T47D (cell line): Measurements from ENCODE around the gene LYPD3.

ENCODE experiments used
- DNase-seq, 2 experiments: peaks; one replicate each; pipeline versions ENCODE4 v3.0.0 to v3.0.0-alpha.2; 2011 to 2012; ENCODE audit warnings: low read depth in 1 of 2, low spot score in 1 of 2
- JUND ChIP-seq: IDR thresholded peaks from 2 replicates; pipeline ENCODE4 v1.6.1; 2012; ENCODE audit warnings: low read depth
- in situ Hi-C: cut with HindIII; loops from 2 replicates; pipeline ENCODE4 v1.10.0; 2016; ENCODE audit warnings: low sequenced_read_pairs, low pct_unique_long_range_greater_than_20kb

The LYPD3 gene

GRCh38 chr19:43430976-43431375, 34.4 kb downstream of the LYPD3 start:
- in situ Hi-C loops = no loop called here
- no peak for DNase-seq
- TF ChIP-seq JUND = no peak

DNA sequence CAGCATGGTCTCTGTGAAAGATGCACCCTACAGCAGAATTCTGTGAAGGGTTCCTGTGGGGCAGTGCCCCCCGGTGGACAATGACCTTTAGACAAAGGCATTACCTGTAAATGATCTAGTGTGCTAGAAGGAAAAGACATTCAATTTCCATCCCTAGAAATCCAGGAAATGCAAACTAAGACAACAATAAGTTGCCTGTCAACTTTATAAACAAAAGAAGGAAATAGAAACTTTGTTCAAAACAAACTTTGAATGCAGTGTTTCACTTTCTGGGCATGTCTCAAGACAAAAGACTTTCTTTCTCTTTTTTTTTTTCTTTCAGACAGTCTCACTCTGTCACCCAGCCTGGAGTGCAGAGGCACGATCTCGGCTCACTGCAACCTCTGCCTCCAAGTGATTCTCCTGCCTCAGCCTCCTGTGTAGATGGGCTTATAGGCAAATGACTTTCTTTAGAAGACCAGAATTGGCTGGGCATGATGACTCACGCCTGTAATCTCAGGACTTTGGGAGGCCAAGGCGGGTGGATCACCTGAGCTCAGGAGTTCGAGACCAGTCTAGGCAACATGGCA, 35.2 kb downstream of the LYPD3 start:
- in situ Hi-C loops = no loop called here
- TF ChIP-seq JUND = no peak
- no peak for DNase-seq

DNA sequence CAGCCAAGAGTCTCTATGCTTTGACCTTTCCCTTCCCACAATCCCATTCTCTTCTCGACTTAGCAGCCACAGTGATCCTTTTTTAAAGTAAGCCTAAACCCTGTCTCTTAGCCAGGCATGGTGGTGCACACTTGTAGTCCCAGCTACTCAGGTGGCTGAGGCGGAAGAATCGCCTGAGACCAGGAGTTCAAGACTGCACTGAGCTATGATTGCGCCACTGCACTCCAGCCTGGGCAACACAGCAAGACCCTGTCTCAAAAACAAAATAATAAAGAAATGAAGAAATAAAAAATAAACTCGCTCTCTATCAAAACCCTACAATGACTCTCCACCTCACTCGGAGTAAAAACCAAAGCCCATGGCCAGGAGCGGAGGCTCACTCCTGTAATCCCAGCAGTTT, 36.0 kb downstream of the LYPD3 start:
- no peak for TF ChIP-seq JUND
- no peak for DNase-seq
- in situ Hi-C loops = no loop called here

DNA sequence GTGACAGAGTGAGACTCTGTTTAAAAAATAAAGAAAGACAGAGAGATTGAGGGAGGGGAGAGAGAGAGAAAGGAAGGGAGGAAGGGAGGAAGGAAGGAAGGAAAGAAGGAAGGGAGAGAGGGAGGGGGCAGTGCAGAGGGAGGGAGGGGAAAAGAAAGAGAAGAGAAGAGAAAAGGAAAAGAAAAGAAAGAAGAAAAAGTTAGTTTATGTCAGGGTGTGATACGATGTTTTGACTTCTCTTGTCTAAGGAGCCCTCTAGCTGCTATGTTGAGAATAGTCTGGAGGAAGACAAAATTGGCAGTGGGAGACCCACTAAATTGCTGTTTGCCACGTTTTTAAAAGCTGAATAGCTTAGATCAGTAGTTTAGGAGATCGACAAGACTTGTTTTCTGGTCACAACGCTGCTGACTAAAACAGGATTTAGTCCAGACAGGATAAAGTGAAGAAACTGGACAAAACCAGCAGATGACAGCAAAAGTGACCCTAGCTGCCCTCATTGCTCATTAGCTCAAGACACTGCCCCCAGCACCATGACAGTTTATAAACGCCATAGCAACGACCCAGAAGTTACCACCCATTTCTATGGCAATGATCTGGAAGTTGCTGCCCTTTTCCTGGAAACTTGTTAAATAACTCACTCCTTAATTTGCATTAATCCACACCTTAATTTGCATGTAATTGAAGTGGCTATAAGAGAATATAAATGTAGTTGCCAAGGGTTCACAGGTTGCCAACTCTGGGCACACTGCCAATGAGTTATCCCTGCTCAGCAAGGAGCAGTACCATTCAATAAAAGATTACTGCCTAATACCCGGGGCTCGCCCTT, 39.6 kb downstream of the LYPD3 start:
- TF ChIP-seq JUND = no peak
- peak in 1 of 2 experiments; percentile 32 for DNase-seq
- in situ Hi-C loops = no loop called here

DNA sequence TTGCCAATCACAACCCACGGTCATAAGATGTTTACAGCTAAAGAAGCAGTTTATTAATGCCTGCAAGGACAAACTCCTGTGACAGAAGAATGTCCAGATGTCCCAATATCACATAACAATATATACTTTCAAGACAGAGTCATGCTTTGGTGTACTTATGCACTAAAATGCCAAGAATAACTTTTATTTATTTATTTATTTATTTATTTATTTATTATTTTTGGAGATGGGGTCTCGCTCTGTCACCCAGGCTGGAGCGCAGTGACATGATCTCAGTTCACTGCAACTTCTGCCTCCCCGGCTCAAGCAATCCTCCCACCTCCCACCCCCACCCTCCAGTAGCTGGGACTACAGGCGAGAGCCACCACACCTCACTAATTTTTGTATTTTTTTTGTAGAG, 41.6 kb downstream of the LYPD3 start:
- no peak for DNase-seq
- in situ Hi-C loops = no loop called here
- TF ChIP-seq JUND = no peak

DNA sequence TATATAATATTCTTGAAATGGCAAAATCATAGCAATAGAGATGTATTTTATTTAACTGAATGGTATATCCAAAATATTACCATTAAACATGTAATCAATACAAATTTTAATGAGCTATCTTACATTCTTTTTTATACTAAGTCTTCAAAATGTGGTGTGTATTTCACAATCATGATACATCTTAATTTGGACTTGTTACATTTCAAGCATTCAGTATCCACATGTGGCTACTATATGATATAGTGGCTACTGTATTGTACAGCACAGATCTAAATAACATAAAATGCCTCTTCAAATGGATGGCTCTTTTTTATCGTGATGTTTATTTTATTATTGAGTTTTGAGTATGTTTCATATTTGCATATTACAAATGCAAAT, 42.7 kb downstream of the LYPD3 start:
- TF ChIP-seq JUND = no peak
- no peak for DNase-seq
- in situ Hi-C loops = no loop called here

DNA sequence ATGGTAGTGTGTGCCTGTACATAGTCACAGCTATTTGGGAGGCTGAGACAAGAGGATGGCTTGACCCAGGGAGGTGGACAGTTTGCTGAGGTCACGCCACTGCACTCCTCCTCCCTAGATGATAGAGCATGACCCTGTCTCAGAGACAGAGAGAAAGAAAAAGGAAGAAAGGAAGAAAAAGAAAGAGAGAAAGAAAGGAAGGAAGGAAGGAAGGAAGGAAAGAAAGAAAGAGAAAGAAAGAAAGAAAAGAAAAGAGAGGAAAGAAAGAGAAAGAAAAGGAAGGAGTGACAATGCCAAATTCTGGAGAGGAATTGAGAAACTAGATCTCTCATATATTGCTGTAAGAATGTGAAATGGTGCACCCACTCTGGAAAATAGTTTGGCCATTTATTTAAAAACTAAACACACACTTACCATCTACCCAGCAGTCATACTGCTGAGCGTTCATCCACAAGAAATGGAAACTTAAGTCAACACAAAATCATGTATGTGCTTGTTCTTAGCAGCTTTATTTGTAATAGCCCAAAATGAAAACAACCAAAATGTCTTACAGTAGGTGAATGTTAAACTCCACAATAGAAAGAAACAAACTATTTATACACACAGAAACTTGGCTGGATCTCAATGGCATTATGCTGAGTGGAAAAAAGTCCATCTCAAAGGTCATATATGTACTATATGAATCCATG, 43.3 kb downstream of the LYPD3 start:
- DNase-seq = no peak
- no peak for TF ChIP-seq JUND
- in situ Hi-C loops = no loop called here

DNA sequence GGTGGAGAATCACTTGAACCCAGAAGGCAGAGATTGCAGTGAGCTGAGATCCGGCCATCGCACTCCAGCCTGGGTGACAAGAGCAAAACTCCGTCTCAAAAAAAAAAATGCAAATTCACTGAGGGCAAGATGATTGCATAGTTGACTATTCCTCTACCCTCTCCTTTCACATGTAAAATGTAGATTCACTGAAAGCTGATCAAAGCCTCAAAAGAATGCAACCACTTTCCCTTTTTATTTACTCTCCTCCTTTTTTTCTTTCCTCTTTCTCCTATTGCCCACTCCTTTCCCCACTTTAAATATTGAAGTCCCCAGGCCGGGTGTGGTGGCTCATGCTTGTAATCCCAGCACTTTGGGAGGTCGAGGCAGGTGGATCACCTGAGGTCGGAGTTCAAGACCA, 44.5 kb downstream of the LYPD3 start:
- no peak for DNase-seq
- no peak for TF ChIP-seq JUND

GRCh38 chr19:43416951-43417623, 48.3 kb downstream of the LYPD3 start:
- in situ Hi-C loops = no loop called here
- no peak for TF ChIP-seq JUND
- DNase-seq = no peak

More for the DNA sequence above, 44.5 kb downstream of the LYPD3 start:
- in situ Hi-C loops = no loop called here

DNA sequence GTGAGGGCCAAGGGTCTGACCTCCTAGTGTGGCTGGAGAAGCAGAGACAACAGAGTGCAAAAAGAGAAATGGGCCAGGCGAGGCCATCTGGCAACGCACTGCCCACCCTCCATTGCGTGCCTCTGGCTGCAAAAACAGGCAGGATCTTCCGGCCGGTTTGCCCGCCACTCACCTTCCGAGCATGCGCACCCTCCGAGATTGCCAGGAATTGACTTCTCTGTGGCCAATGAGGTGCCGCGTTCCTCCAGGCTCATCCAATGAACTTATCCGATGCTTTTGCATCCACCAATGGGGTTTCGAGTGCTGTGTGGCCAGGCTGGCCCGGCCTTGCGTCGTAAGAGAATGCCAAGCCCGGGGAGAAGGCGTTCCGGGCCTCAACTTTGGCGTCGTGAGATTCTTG, 50.9 kb downstream of the LYPD3 start, which contains the start of gene TEX101:
Gene TEX101 (plus strand): TSS at position 337 of the 400 bp plus-strand sequence. CDS start 1,030 bp downstream, outside the sequence.
- no peak for TF ChIP-seq JUND
- DNase-seq = no peak
- in situ Hi-C loops = no loop called here

GRCh38 chr19:43412441-43412840, 53.0 kb downstream of the LYPD3 start:
- no peak for DNase-seq
- in situ Hi-C loops = no loop called here
- TF ChIP-seq JUND = no peak
